ENCODE measurements around the gene GOLGA8G.
"Not testable (repeated sequence)": the region's sequence is repeated elsewhere in the genome, so short reads cannot be mapped to it uniquely, and the experiment has no call there.

Gene GOLGA8G

GRCh38 chr15:28532954-28533353 is at the start of gene GOLGA8G:
GOLGA8G (minus strand) TSS chr15:28532971; CDS start chr15:28532909, 62 bp downstream.
- DNase-seq: not testable (repeated sequence)

DNA sequence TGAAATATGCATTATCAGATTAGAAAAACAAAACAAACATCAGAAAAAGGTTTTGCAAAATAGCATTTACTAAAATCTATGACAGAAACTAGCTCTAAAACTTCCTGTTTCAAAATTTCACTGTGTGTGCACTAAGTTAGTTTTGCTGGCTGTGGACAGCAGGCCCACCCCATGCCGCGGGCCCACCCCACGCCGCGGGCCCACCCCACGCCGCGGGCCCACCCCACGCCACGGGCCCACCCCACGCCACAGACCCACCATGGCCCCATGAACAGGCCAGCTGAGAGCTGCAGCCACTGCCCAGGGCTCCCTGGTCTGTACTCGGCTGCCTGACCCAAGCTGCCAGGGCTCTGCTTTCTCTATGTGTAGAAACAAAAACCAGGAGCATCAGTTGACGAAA is 40.6 kb upstream of the GOLGA8G start:
- not testable (repeated sequence) for DNase-seq

DNA sequence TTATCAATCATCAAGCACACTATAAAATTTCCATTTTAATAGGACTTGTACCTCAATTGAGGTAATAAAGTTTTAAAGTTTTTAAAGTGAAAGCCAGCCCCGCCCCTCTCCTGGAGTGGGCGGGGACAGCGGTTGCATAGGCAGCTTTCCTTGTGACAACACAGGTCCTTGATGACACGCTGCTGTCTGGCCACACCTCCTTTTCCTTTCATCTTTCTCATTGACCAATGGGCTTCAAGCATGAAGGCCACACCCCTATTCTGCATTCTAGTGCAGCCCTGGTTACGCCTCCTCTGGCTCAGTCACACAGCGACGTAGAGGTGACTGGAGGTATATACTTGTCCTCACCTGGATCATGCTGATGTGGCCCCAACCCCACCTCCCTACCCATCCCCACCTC is 20.5 kb upstream of the GOLGA8G start, which contains the start of gene GOLGA6L25:
TSS of gene GOLGA6L25 (plus strand) at position 301 of the 400 bp plus-strand sequence. CDS start at position 362, 61 bp downstream.
- DNase-seq: not testable (repeated sequence)

GRCh38 chr15:28515208-28515607 is 17.6 kb downstream of the GOLGA8G start:
- DNase-seq: not testable (repeated sequence)

- DNase-seq: not testable (repeated sequence)
These were observed 18.6 kb downstream of the GOLGA8G start for GRCh38 chr15:28514128-28514527.

- not testable (repeated sequence) for DNase-seq
These were observed 24.4 kb downstream of the GOLGA8G start for GRCh38 chr15:28508217-28508889.

DNA sequence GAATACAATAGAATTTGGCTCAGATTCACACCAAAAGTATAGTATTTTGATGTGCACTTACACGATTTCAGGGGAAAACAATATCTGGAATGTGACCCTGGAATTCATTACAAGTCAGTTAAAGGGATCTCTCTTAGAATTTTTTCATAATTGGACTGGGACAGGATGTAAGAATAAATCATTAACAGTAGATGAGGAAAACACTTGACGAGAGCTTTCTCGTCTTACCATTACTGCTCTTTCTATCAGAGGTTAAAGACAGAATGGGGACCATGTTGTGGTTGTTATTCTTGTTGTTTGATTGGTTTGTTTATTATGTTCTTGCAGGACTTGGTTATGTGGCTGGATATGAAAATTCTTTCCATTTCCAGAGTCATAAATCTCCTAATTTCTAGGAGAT is 51.4 kb downstream of the GOLGA8G start:
- DNase-seq: not testable (repeated sequence)
